Measurements from ENCODE around the gene ZNF837.
A peak's percentile ranks its signal among the peaks of the same experiment; 100 is the strongest.
"Not testable (repeated sequence)": the region's sequence is repeated elsewhere in the genome, so short reads cannot be mapped to it uniquely, and the experiment has no call there.

ZNF837 gene

DNA sequence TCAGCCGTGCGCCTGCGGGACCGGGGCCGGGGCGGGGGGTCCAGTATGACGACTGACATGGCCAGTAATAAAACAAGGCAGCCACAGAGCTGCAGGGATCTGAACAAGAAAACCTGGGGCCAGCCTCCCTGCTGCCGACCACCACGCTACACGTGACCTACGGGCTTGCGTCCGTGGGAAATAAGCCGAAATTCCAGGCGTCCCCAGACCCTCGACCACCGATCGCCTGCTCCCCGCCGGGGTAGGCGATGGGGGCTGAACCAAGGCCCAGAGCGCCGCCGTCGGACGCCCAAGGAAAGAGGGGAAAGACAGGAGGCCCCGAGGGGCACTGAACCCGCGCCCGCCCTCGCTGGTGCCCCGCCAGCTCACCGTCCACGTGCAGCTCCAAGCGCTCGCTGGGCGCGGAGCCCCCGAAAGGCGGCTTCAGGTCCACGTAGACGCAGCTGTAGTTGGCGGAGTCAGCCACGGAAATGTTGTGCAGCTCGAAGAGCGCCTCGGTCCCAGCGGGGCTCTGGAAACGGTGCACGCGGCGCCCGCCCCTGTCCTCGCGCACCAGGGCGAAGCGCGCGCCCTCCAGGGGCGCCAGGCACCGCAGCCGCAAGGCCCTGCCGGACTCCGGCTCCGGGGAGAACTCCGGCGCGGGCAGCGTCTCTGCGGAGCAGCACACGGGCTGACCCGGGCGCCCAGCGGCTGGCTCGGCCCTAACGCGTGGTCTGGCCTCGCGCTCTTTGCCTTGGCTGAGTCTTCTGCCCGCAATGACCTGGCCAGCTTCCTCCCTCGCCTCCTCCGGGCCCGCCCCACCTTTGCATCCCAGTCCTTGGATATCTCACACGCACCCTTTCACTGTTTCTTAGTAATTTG lies 30.6 kb downstream of the ZNF837 start:
- DNase-seq (ENCODE audit: extremely low read depth, insufficient read length): no peak
- no peak overlapping the region for H3K4me3 ChIP-seq (replicated peaks; ENCODE audit: low read depth, low read length)
- H3K36me3 ChIP-seq (ENCODE audit: control insufficient read depth, insufficient read depth, low read length): peaks cover 2% of the 10 kb centered on the region
- H3K27me3 ChIP-seq (replicated peaks; ENCODE audit: control insufficient read depth, insufficient read depth, low read length): no peaks in the 10 kb centered on the region
- TF ChIP-seq, protein P1, sequence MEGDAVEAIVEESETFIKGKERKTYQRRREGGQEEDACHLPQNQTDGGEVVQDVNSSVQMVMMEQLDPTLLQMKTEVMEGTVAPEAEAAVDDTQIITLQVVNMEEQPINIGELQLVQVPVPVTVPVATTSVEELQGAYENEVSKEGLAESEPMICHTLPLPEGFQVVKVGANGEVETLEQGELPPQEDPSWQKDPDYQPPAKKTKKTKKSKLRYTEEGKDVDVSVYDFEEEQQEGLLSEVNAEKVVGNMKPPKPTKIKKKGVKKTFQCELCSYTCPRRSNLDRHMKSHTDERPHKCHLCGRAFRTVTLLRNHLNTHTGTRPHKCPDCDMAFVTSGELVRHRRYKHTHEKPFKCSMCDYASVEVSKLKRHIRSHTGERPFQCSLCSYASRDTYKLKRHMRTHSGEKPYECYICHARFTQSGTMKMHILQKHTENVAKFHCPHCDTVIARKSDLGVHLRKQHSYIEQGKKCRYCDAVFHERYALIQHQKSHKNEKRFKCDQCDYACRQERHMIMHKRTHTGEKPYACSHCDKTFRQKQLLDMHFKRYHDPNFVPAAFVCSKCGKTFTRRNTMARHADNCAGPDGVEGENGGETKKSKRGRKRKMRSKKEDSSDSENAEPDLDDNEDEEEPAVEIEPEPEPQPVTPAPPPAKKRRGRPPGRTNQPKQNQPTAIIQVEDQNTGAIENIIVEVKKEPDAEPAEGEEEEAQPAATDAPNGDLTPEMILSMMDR (IDR thresholded peaks at IDR 0.05; ENCODE audit: insufficient read depth, low read length, poor library complexity, severe bottlenecking): no peak

DNA sequence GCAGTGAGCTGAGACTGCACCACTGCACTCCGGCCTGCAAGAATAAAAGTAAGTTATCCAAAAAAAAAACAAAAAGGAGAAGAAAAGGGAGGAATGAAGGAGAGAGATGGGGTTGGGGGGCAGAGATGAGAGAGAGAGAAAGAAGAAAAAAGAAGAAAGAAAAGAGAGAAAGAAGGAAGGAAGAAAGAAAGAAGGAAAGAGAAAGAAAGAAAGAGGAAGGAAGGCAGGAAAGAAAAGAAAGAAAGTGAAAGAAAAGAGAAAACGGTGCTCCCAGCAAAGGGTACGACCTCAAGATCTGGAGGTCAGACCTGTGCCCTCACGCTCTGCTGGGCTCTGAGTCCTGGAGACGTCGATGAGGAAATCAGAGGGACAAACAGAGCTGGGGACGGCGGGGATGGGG lies 31.2 kb downstream of the ZNF837 start:
- Histone ChIP-seq H3K36me3 (ENCODE audit: control insufficient read depth, insufficient read depth, low read length) (peaks cover 2% of the 10 kb centered on the region), H3K27me3 (replicated peaks; ENCODE audit: control insufficient read depth, insufficient read depth, low read length) (no peaks in the 10 kb centered on the region), H3K4me3 (replicated peaks; ENCODE audit: low read depth, low read length) (no peak overlapping the region)
- no peak for DNase-seq (ENCODE audit: extremely low read depth, insufficient read length)
- TF ChIP-seq, protein P1 (IDR thresholded peaks at IDR 0.05; ENCODE audit: insufficient read depth, low read length, poor library complexity, severe bottlenecking): no peak

DNA sequence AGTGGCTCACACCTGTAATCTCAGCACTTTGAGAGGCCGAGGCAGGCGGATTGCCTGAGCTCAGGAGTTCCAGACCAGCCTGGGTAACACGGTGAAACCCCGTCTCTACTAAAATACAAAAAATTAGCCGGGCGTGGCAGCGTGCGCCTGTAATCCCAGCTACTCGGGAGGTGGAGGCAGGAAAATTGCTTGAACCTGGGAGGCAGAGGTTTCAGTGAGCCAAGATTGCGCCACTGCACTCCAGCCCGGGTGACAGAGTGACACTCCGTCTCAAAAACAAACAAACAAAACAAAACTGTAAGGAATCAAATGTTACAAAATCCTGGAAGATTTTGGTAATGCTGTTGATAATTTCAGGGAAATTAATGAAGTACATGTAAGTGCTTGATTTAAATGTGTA lies 32.8 kb downstream of the ZNF837 start:
- not testable (repeated sequence) for H3K36me3 ChIP-seq (ENCODE audit: control insufficient read depth, insufficient read depth, low read length); DNase-seq (ENCODE audit: extremely low read depth, insufficient read length); H3K27me3 ChIP-seq (replicated peaks; ENCODE audit: control insufficient read depth, insufficient read depth, low read length)
- peak overlapping the region; percentile 84 for H3K4me3 ChIP-seq (replicated peaks; ENCODE audit: low read depth, low read length)

DNA sequence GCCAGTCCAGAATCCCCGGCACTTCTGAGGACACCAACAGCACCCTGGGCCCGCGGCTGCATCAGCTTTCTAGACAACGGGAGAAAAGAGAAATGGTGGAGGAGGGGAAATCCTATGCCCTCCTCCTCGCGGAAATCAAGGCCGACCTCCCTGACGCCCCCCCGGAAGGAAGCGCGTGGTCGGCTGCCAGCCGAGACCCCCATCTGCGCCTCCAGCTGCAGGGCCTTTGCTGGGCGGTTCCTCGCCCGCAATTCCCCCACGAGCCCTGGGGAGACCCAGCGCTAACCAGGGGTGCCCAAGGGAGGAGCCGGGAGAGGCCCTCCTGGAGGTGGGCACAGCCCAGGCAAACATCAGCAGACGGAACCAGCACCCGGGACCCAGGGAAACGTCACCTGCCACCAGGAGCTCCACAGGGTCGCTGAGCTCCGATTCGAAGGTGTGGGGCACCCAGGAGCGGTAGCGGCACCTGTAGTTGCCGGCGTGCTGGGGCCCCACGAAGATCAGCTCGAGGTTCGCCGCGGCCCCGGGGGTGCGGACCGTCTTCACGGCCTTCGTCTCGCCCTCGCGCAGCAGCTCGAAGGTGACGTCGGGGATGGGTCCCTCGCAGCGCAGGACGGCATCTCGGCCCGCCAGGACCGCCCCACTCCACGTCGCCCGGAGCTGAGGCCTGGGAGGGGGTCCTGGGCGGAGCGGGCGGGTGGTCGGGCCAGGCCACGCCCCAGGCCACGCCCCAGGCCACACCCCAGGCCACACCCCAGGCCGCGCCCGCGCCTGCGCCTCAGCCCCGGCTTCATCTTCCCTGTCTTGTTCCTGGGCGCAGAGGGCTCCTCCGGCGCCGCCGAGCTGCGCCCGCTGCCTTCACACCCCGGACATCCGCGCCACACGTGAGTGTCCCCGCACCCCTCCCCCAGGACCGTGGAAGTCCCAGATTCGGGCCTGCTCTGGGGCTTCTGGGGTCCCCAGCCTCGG lies 33.6 kb downstream of the ZNF837 start:
- H3K4me3 ChIP-seq (replicated peaks; ENCODE audit: low read depth, low read length): peak overlapping the region; percentile 84
- no peaks in the 10 kb centered on the region for H3K27me3 ChIP-seq (replicated peaks; ENCODE audit: control insufficient read depth, insufficient read depth, low read length)
- TF ChIP-seq, protein P1 (IDR thresholded peaks at IDR 0.05; ENCODE audit: insufficient read depth, low read length, poor library complexity, severe bottlenecking): no peak
- peaks cover 2% of the 10 kb centered on the region for H3K36me3 ChIP-seq (ENCODE audit: control insufficient read depth, insufficient read depth, low read length)
- DNase-seq (ENCODE audit: extremely low read depth, insufficient read length): peak; percentile 84

DNA sequence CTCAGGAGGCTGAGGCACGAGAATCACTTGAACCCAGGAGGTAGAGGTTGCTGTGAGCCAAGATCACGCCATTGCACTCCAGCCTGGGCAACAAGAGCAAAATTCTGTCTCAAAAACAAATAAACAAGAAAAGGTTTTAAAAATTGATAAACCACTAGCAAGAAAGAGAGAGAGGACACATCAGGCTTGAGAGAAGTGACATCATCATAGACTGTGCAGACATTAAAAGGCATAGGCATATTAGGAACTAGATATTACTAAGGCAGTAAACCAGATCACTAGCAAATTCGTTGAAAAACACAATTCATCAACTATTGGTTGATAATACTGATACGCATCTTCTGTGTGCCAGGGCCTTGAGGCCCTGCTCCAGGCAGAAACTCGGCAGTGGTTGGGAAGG lies 35.3 kb downstream of the ZNF837 start:
- Histone ChIP-seq H3K36me3 (ENCODE audit: control insufficient read depth, insufficient read depth, low read length) (peaks cover 1% of the 10 kb centered on the region), H3K4me3 (replicated peaks; ENCODE audit: low read depth, low read length) (no peak overlapping the region), H3K27me3 (replicated peaks; ENCODE audit: control insufficient read depth, insufficient read depth, low read length) (no peaks in the 10 kb centered on the region)
- no peak for DNase-seq (ENCODE audit: extremely low read depth, insufficient read length)
- TF ChIP-seq, protein P1 (IDR thresholded peaks at IDR 0.05; ENCODE audit: insufficient read depth, low read length, poor library complexity, severe bottlenecking): no peak

All from GM06990 (cell line).